ENCODE measurements around the gene RNF145. TPM values are rescaled to one million over a fixed set of nuclear protein-coding genes. Genes with fewer than 3 reads are reported as not detected.

Gene RNF145
- total RNA-seq, 1 experiment from 2014 or later, result 122 TPM

DNA sequence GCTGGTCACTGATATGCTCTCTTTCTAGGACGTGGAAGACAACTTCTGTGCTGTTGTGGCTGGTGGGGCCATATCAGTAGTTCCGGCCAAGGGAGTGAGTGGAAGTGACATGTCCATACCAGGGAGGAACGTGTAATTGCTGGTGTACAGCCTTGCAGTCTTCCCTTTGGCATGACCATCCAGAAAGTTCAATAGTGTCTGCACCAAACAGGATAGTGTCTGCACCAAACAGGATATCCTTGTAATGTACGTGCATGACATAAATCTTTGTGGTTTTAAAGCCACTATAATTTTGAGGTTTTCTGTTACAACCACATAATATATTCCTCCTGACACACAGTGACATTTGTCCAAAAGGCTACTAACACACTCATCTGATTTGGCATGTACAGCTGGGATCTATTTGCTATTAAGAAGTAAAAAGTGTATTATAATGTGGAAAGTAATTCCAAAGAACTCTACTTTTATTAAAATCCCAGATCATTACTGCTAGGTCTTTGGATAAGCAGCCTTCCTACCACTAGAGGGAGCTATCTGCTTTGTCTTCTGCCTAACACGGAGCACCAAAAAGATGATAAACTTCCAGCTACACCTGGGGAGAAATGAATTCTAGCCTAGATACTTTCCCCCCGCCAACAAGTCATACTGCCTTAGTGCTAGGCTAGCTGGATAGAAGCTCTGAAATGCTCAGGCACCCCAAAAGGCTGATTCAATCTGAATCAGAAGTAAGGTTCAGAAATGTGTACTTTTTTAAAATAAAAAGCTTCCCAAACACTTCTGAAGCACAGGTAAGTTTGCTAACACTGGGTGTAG is 52.7 kb downstream of the RNF145 start:
- DNase-seq (ENCODE audit: unreplicated experiment), result peak; percentile 87
- Mint-ChIP-seq H3K36me3 (ENCODE audit: insufficient read depth, unreplicated experiment) (peaks cover 99% of the 10 kb centered on the region), H3K4me3 (ENCODE audit: unreplicated experiment) (no peak overlapping the region), H3K27ac (ENCODE audit: low read depth, unreplicated experiment) (peak overlapping the region; percentile 28), H3K27me3 (ENCODE audit: insufficient read depth, unreplicated experiment) (no peaks in the 10 kb centered on the region), H3K9me3 (ENCODE audit: unreplicated experiment) (no peaks in the 10 kb centered on the region), H3K4me1 (ENCODE audit: insufficient read depth, unreplicated experiment) (peaks cover 12% of the 10 kb centered on the region)
- POLR2A ChIA-PET, result interaction anchor here (0.6 to 3.0 kb wide), 32 partner anchors 7 to 1368 kb away, joined by 3 to 27 read pairs (median 5); partner anchors contain the start of gene UBLCP1
- TF ChIP-seq, protein P1, sequence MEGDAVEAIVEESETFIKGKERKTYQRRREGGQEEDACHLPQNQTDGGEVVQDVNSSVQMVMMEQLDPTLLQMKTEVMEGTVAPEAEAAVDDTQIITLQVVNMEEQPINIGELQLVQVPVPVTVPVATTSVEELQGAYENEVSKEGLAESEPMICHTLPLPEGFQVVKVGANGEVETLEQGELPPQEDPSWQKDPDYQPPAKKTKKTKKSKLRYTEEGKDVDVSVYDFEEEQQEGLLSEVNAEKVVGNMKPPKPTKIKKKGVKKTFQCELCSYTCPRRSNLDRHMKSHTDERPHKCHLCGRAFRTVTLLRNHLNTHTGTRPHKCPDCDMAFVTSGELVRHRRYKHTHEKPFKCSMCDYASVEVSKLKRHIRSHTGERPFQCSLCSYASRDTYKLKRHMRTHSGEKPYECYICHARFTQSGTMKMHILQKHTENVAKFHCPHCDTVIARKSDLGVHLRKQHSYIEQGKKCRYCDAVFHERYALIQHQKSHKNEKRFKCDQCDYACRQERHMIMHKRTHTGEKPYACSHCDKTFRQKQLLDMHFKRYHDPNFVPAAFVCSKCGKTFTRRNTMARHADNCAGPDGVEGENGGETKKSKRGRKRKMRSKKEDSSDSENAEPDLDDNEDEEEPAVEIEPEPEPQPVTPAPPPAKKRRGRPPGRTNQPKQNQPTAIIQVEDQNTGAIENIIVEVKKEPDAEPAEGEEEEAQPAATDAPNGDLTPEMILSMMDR (IDR thresholded peaks at IDR 0.05; ENCODE audit: unreplicated experiment), result peak; percentile 88
- CTCF ChIA-PET, result interaction anchor here (0.6 to 3.2 kb wide), 54 partner anchors 9 to 1391 kb away, joined by 3 to 64 read pairs (median 4); no protein-coding TSS in a partner anchor
- BruUV-seq (replicated peaks), result no TSS peak
- intact Hi-C loops (cut with micrococcal nuclease), result loop anchor here (1.0 to 5.0 kb wide), 5 partner anchors 51 to 831 kb away; partner anchors contain the start of gene UBLCP1

GRCh38 chr5:159155960-159156359 is 53.4 kb downstream of the RNF145 start:
- ChIA-PET CTCF (interaction anchor here (0.6 to 3.2 kb wide), 29 partner anchors 8 to 906 kb away, joined by 3 to 64 read pairs (median 7); no protein-coding TSS in a partner anchor), POLR2A (interaction anchor here (0.6 to 3.0 kb wide), 16 partner anchors 8 to 765 kb away, joined by 3 to 22 read pairs (median 5); no protein-coding TSS in a partner anchor)
- no peak for DNase-seq (ENCODE audit: unreplicated experiment)
- peaks cover 99% of the 10 kb centered on the region for H3K36me3 Mint-ChIP-seq (ENCODE audit: insufficient read depth, unreplicated experiment)
- no peak overlapping the region for H3K27ac Mint-ChIP-seq (ENCODE audit: low read depth, unreplicated experiment)
- TF ChIP-seq, protein P1 (IDR thresholded peaks at IDR 0.05; ENCODE audit: unreplicated experiment), result no peak
- intact Hi-C loops (cut with micrococcal nuclease), result loop anchor here (1.0 to 5.0 kb wide), 5 partner anchors 51 to 831 kb away; partner anchors contain the start of gene UBLCP1
- no peaks in the 10 kb centered on the region for H3K27me3 Mint-ChIP-seq (ENCODE audit: insufficient read depth, unreplicated experiment)
- BruUV-seq (replicated peaks), result no TSS peak
- H3K4me3 Mint-ChIP-seq (ENCODE audit: unreplicated experiment), result no peak overlapping the region
- peaks cover 2% of the 10 kb centered on the region for H3K9me3 Mint-ChIP-seq (ENCODE audit: unreplicated experiment)
- H3K4me1 Mint-ChIP-seq (ENCODE audit: insufficient read depth, unreplicated experiment), result peaks cover 12% of the 10 kb centered on the region

GRCh38 chr5:159152876-159153275 is 56.5 kb downstream of the RNF145 start:
- Mint-ChIP-seq H3K4me3 (ENCODE audit: unreplicated experiment) (no peak overlapping the region), H3K27ac (ENCODE audit: low read depth, unreplicated experiment) (no peak overlapping the region), H3K4me1 (ENCODE audit: insufficient read depth, unreplicated experiment) (peaks cover 6% of the 10 kb centered on the region), H3K36me3 (ENCODE audit: insufficient read depth, unreplicated experiment) (peaks cover 78% of the 10 kb centered on the region), H3K9me3 (ENCODE audit: unreplicated experiment) (peaks cover 11% of the 10 kb centered on the region), H3K27me3 (ENCODE audit: insufficient read depth, unreplicated experiment) (no peaks in the 10 kb centered on the region)
- no peak for DNase-seq (ENCODE audit: unreplicated experiment)
- no TSS peak for BruUV-seq (replicated peaks)
- TF ChIP-seq, protein P1 (IDR thresholded peaks at IDR 0.05; ENCODE audit: unreplicated experiment), result no peak
- CTCF ChIA-PET, result interaction anchor here (0.8 kb wide), 1 partner anchor 11 kb away, joined by 4 read pairs; no protein-coding TSS in a partner anchor
- POLR2A ChIA-PET, result interaction anchor here (0.7 to 1.5 kb wide), 3 partner anchors 11 to 113 kb away, joined by 3 to 4 read pairs (median 3); no protein-coding TSS in a partner anchor
- intact Hi-C loops (cut with micrococcal nuclease), result no loop called here

- ChIA-PET CTCF (interaction anchor here (0.6 to 3.2 kb wide), 4 partner anchors 8 to 168 kb away, joined by 3 to 24 read pairs (median 6); no protein-coding TSS in a partner anchor), POLR2A (interaction anchor here (1.0 kb wide), 1 partner anchor 1381 kb away, joined by 3 read pairs; no protein-coding TSS in a partner anchor)
- Mint-ChIP-seq H3K4me3 (ENCODE audit: unreplicated experiment) (no peak overlapping the region), H3K4me1 (ENCODE audit: insufficient read depth, unreplicated experiment) (no peaks in the 10 kb centered on the region), H3K27ac (ENCODE audit: low read depth, unreplicated experiment) (no peak overlapping the region), H3K9me3 (ENCODE audit: unreplicated experiment) (peaks cover 11% of the 10 kb centered on the region), H3K27me3 (ENCODE audit: insufficient read depth, unreplicated experiment) (peaks cover 11% of the 10 kb centered on the region), H3K36me3 (ENCODE audit: insufficient read depth, unreplicated experiment) (peaks cover 40% of the 10 kb centered on the region)
- peak; percentile 31 for DNase-seq (ENCODE audit: unreplicated experiment)
- TF ChIP-seq, protein P1 (IDR thresholded peaks at IDR 0.05; ENCODE audit: unreplicated experiment), result no peak
- BruUV-seq (replicated peaks), result no TSS peak
- intact Hi-C loops (cut with micrococcal nuclease), result no loop called here
Observed at GRCh38 chr5:159149085-159149484, 60.3 kb downstream of the RNF145 start.
